ENCODE results near the gene YEATS4.

YEATS4 gene

DNA sequence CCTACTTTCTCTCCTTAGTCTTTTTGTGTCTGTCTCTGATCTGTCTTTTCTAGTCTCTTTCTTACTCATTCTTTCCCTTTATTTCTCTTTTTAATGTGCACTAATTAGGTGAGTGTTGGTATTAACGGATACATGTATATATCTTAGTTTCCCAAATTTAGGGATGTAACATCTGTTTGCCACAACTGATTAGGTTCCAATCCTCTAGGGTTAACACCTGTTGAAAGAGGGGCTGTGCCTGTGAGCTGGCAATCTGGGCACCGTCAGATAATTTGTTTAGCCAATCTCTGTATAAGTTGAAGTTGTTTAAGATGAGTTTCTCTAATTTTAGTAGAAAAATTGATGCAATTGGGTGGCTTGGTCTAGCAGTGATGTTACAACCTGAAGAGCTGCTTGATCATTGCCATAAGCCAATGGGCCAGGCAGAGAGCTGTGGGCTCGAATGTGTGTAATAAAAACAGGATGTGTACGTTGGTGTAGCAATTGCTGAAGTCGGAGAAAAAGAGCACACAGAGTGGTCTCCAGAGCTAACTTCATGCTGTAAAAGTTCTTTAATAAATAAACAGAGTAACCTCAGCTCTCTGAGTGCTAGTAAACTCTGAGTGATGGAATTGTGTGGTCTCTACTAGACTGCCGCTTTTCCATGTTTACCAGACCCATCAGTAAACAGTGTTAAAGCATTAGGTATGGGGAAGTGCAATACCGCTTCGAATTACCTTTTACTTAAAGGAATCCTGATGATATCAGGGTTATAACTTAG is 29.7 kb upstream of the YEATS4 start:
- DNase-seq (ENCODE audit: low read depth) = peak; percentile 18
- H3K4me3 ChIP-seq (ENCODE audit: low read depth, low read length) = peak overlapping the region; percentile 53
- TF ChIP-seq, protein P1, sequence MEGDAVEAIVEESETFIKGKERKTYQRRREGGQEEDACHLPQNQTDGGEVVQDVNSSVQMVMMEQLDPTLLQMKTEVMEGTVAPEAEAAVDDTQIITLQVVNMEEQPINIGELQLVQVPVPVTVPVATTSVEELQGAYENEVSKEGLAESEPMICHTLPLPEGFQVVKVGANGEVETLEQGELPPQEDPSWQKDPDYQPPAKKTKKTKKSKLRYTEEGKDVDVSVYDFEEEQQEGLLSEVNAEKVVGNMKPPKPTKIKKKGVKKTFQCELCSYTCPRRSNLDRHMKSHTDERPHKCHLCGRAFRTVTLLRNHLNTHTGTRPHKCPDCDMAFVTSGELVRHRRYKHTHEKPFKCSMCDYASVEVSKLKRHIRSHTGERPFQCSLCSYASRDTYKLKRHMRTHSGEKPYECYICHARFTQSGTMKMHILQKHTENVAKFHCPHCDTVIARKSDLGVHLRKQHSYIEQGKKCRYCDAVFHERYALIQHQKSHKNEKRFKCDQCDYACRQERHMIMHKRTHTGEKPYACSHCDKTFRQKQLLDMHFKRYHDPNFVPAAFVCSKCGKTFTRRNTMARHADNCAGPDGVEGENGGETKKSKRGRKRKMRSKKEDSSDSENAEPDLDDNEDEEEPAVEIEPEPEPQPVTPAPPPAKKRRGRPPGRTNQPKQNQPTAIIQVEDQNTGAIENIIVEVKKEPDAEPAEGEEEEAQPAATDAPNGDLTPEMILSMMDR (IDR thresholded peaks at IDR 0.05; ENCODE audit: insufficient read depth, low read depth, low read length, missing control alignments) = no peak

DNA sequence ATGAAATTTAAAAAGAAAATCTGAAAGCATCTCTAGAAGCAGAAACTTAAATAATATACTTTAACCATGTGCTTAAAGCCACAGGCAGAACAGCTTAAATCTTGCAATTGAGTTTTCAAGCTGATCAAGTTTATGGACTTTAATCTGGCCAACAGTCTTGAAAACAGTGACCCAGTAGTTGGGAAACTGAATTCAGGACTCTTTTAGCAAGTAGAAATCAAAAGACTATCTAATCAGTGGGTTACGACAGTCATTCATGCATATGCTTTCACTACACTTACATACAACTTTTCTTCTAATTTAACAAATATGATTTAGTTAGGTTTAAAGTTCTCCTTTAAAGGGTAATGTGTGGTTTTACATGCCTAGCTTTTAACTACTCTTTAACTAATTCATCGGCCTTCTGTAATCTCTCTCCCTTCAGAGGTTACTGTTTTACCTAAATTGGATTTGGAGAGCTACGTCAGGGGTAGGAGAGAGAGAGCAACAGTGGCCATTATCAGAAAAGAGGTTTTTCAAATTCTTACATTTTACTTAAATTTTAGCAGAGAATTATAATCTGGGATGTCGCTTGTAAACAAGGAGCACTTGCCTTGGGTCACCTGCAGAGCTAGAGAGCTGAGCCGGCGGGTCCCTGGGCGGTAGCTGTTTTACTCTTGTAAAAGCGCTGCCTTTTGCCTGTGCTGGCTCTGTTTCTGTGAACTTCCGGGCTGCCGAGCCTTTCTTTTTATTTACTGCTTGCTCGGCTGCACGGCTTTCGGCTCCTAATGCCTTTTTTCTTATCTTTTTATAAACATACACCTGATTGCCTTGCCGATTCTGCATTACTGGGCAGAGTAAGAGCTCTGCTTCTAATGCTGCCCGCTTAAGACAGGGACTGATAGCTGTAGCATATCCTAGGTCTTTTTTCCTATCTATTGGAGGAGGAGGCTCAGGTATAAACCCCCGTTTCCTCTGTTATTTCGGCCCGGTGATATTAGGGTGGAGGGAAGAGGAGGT is 28.8 kb upstream of the YEATS4 start:
- peak; percentile 66 for DNase-seq (ENCODE audit: low read depth)
- TF ChIP-seq, protein P1 (IDR thresholded peaks at IDR 0.05; ENCODE audit: insufficient read depth, low read depth, low read length, missing control alignments) = no peak
- H3K4me3 ChIP-seq (ENCODE audit: low read depth, low read length) = peak overlapping the region; percentile 53

DNA sequence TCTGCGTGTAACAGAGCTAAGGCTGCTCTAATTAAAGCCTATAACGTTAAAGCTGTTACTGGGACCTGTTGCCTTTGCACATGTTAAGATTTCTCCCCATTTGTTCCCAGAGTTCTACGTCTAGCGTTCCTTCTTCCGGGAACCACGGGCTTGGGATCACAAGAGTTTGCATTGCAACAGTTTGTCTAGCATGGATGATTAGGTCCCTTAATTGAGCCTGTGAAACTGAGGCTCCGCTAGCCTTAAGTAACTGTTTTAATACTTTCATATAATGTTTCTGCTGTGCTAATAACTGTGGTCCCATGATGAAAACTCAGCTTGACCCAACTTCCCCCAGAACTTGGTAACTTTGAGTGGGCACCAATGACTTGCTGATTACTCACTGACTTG is 28.0 kb upstream of the YEATS4 start:
- TF ChIP-seq, protein P1 (IDR thresholded peaks at IDR 0.05; ENCODE audit: insufficient read depth, low read depth, low read length, missing control alignments) = no peak
- no peak for DNase-seq (ENCODE audit: low read depth)
- peak overlapping the region; percentile 53 for H3K4me3 ChIP-seq (ENCODE audit: low read depth, low read length)

DNA sequence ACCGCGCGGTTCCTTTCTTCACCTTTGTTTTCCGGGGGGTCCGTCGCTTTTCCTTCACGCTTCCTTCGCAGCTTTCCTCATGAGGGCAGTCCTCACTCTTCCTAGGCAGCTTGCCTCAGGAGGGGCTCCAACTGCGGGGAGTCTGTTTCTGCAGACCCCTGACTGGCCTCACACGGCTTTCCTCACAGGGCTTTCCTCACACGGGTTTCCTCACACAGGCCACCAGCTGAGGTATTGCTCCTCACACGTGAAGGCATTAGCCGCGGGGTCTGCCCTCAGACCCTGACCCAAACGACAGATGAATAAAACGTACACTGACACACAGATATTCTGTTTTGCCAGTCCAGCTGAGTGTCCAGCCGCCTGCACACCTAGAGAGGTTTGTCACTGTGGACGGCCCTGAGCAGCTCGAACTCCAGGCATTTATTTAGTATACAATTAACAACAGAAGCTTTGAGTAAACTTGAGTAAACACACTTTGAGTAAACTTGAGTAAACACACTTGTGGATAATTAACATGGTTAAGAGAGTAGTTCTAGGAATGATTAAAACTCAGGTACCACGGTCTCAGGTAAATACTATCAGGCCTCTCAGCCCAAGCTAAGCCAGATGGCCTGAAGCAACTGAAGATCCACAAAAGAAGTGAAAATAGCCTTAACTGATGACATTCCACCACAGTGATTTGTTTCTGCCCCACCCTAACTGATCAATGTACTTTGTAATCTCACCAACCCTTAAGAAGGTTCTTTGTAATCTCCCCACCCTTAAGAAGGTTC is 27.4 kb upstream of the YEATS4 start:
- TF ChIP-seq, protein P1 (IDR thresholded peaks at IDR 0.05; ENCODE audit: insufficient read depth, low read depth, low read length, missing control alignments) = no peak
- H3K4me3 ChIP-seq (ENCODE audit: low read depth, low read length) = no peak overlapping the region
- DNase-seq (ENCODE audit: low read depth) = no peak

DNA sequence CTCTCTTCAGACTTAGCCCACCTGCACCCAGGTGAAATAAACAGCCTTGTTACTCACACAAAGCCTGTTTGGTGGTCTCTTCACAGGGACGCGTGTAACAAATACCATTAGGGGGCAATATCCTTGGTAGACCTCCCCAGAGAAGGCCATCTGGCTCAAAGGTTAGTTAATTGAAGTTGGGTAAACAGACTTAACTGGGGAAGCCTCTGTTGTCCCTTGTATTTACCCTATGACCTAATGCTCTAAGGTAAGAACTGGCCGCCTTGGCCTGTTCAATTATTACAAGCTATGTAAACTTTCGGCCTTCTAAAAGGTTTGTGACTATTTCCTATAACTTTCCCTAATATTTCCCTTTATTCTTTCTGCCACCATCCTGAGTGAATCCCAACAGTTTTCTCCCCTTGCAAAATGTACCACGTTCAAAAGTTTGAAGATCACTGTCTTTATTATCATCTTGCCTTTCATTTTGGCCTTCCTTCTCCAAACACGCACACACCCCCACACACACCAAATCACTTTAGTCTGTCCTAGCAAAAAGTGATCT is 26.7 kb upstream of the YEATS4 start:
- TF ChIP-seq, protein P1 (IDR thresholded peaks at IDR 0.05; ENCODE audit: insufficient read depth, low read depth, low read length, missing control alignments) = no peak
- no peak for DNase-seq (ENCODE audit: low read depth)

DNA sequence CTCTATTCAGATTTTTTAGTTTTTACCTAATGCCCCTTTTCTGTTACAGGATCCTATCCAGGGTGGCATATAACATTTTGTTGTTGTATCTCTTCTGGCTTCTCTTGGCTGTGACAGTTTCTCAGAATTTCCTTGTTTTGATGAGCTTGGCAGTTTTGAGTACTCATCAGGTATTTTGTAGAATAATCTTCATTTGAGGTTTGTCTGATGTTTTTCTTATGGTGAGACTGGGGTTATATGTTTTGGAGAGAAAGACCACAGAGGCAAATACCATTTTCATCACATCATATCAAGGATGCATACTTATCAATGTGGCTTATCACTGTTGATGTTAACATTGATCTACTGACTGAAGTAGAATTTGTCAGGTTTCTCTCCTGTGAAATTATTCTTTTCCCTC is 25.4 kb upstream of the YEATS4 start:
- no peak overlapping the region for H3K4me3 ChIP-seq (ENCODE audit: low read depth, low read length)
- DNase-seq (ENCODE audit: low read depth) = no peak
- TF ChIP-seq, protein P1 (IDR thresholded peaks at IDR 0.05; ENCODE audit: insufficient read depth, low read depth, low read length, missing control alignments) = no peak

More for the DNA sequence above, 26.7 kb upstream of the YEATS4 start:
- H3K4me3 ChIP-seq (ENCODE audit: low read depth, low read length) = no peak overlapping the region
